ENCODE data around the gene RAPGEF1.

GRCh38 chr9:131562032-131562959 lies 177.6 kb downstream of the RAPGEF1 start:
- no peak for TF ChIP-seq CTCF (conservative IDR thresholded peaks at IDR 0.05; ENCODE audit: low read length)
- TF ChIP-seq EZH2phosphoT487 (IDR thresholded peaks at IDR 0.05; ENCODE audit: borderline replicate concordance, low read depth, low read length), result no peak
